T1000 (cell line): Measurements from ENCODE around the gene PKDREJ.
A peak's percentile ranks its signal among the peaks of the same experiment; 100 is the strongest.
"Not testable (repeated sequence)": the region's sequence is repeated elsewhere in the genome, so short reads cannot be mapped to it uniquely, and the experiment has no call there.

Experiments used
- DNase-seq: peaks from one replicate; lab custom pipeline; 2025; ENCODE audit warnings: mixed read lengths; lab: John Stamatoyannopoulos, UW

The PKDREJ gene

DNA sequence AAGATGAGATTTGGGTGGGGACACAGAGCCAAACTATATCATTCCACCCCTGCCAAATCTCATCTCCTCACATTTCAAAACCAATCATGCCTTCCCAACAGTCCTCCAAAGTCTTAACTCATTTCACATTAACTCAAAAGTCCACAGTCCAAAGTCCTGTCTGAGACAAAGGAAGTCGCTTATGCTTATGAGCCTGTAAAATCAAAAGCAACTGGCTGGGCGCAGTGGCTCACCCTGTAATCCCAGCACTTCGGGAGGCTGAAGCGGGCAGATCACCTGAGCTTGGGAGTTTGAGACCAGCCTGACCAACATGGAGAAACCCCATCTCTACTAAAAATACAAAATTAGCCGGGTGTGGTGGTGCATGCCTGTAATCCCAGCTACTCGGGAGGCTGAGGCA, 1.4 kb upstream of the PKDREJ start:
- not testable (repeated sequence) for DNase-seq

DNA sequence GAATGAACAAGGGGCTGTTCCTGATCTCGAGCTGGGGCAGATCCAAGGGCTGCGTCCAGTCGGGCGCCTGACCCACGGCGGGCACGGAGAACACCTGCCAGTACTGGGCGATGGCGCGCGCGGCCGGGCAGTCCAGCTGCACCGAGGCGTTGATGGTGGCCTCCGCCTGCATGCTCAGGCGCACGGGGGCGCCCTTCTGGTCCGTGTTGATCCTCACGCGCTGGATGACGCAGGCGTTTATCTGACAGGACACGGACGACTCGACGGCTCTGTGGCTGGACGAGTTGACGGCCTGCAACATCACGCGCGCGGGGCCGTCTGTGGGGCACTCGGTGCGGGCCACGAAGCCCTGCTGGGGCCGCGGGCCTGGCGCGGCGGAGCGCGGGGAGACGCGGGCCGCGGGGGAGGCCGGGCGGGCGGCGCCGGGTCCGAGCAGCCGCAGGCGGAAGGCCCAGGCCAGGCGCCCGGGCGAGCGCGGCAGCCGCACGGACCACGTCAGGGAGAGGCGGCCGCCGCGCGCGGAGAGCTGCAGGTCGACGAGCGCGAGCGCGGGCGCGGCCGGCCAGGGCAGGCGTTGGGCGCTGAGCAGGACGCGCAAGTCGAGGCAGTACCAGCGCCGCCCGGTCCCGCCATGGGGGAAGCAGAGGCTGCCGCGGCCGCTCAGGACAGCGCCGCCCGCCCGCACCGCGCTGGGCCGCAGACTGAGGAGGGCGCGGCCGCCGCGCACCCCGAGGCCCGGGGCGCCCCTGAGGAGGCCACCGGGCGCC, 511 bp downstream of the PKDREJ start:
- no peak for DNase-seq

DNA sequence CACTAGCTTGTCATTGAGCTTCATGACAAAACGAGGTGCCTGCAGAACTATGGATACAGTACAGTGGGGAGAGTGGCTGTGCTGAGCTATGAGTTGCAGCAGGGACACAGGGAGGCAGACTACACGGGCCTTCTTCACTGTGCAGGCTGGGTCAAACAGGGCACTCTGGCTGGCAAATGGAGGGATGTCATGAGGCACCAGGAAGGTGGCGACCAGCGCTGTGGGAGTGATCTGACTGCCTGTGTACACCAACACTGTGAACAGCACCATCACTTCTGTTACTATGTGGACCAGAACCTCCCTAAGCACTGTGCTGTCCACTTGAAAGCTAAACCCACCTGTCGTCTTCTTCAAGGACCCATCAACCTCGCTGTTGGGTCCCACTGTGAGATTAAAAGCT, 3.1 kb downstream of the PKDREJ start:
- no peak for DNase-seq

DNA sequence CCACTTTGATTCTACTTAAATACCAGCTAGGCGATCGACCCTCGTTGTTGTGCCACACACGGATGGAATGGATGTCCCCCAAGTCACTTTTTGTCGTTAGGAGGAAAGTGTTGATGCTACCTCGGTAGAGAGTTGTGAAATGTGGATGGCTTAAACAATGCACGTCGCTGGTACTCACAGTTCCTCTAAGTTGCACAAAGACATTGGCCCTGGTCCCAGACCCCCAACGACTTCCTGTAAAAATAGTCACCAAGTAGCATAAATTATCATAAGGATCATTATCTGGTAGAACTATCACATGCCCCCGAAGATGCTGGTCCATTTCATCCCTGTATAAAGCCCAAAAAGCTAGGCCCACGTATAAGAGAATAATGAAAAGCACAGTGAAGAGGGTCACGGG, 3.8 kb downstream of the PKDREJ start:
- no peak for DNase-seq

DNA sequence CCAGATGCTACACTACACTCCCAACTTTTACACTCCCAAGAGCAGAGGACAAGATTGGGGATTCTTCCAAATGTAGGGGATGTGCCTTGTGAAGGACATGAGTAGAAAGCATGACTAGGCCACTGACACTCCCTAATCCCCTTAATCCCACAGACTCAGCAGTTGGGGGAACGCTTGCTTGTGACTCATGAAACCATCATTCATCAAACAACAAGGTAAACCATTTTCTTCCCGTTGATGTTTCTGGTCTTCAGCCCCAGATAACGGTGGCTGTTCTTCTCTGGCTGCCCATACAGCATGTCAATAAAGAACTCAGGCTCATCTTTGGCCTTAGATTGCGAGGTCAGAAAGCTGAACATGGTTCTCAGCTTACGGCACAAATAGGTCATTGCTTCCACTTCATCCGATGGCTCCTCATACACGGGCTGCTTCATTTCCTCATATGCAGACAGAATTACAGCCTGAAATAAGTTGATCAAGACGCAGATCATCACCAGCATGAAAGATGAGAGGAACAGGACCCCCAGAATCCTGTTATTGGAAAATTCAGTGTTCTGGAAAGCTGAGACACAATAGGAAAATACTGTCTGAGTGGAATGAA, 6.7 kb downstream of the PKDREJ start:
- no peak for DNase-seq

DNA sequence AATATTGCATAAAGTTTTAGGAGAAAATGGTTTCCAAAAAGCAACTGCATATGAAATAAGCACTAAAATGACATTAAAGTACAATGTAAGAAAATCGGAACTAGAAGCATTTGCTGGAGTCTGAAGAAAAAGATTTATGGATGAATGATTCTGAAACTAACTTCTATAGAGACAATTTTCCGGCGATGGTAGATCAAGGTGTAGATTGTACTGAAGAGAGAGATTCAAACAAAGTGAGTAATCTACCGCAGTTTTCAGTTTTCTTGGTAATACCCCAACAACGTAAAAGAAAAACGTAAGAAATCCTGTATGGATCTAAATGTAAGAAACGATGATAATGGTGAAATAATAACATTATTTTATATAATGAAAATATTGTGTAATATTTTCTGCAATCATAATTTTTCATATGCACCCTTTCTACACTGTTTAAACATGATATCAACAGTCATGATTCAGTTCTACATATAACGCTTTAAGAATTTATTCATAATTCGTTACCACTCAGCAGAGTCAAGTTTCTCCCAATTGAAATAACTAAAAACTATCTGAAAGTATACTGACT, 11.2 kb downstream of the PKDREJ start:
- no peak for DNase-seq

DNA sequence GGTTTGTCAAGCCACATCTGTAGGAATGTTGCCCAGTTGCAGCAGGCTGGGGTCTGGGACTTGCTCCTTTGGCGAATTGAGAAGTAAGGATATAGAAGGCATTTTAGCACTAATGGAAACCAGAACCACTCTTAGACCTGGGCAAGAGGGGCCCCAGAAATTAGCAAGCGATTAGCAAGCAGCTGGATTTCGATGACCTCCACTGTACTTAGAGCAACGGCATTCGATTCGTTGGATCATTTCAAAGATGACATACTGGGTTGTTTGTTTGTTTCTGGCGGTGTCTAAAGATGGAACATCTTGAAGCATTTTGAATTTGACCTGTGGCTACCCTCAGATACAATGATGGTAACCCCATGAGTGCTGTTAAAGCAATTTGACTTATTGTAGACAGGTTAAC, 11.9 kb downstream of the PKDREJ start:
- no peak for DNase-seq

DNA sequence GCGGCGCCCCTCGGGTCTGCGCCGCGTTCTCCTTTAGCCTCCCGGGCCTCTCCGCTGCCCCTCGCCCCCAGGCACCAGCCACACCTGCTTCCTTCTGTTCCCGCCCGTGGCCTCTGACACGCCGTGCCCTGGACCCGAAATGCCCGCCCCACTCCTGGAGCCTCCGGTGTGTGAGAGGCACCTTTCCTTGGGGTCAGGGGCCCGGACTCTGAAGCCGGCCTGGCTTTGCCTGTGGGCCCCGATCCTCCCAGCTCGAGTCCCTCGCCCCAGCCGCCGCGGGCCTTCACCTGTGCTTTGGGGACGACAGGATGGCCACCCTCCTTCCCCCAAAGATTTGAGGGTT, 12.4 kb downstream of the PKDREJ start:
- no peak for DNase-seq

DNA sequence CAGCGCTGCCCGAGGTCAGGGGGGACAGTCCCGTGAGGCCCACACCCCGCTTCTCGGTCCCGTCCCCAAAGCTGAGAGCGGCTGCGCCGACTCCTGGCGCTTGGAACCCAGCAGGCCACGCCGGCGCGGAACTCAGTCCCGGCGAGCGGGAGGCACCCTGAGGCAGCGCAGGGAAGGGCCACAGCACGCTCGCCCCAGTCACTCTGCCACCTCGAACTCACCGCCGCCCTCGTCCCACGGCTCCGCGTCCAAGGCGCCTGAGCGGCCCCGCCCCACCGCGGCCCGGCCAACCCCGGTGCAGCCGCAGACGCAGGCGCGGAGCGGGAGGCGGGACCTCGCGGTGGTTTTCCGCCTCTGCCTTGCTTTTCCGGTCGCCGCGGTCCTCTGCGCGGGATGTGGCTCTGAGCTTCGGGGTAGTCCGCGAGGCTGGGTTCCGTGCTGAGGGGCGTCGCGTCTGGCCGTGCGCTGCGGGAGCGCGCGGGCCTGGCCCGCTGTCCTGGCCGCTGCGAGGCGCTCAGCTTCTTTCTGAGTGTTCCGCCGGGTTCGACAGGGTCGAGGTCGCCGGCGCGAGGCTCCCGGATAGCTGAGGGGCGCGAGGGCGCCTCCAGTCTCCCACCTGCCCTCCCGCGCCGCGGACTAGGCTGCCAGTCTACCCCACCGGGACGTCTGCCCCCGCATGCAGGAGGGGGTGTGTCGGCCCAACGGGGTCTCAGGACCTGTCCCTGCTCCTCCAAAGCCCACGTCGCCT, 12.9 kb downstream of the PKDREJ start, which contains the start of gene CDPF1:
CDPF1 (minus strand) TSS at position 259 of the 748 bp plus-strand sequence. CDS start 2,009 bp downstream, outside the sequence.
- DNase-seq = peak; percentile 76

DNA sequence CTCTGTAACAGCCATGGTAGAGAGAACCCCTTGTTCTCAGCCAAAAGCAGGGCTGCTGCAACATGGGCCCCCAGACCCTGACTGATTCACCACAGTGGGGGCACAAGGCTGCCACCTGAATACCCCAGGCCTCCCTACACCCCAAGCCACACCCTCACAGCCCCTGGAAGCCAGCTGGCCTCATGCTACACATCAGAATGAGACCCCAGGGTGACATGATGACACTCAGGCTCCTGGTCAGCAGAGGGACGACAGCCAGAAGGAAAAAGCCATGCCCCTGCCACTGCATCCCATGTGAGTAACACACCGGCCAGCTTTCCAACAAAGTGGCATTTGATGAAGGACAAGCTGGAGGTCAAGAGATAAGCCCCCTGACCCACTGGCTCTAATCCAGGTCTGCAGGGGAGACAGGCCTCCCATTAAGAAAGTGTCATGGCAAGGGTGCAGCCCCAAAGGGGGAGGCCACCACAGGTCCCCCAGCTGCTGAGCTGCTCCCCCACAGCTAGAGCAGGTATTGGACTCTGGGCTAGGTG, 15.6 kb downstream of the PKDREJ start:
- no peak for DNase-seq

DNA sequence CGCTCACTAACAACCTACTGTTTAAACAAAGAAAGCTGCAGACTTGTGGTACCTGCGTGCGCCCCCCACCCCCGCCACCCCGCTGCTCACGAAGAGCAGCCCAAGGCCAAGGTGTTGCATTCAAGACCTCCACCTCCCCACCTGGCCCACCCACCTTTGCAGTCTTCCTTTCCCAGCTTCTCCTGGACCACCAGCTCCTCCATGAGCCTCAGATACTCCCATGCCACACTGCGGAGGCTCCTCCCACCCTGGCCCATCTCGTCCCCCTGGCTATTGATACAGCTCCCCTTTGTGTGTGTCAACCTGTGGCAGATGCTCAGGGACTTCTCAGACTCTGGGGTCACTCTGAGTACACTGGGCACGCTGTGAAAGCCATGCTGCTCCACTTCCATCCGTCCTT, 17.0 kb downstream of the PKDREJ start:
- no peak for DNase-seq

DNA sequence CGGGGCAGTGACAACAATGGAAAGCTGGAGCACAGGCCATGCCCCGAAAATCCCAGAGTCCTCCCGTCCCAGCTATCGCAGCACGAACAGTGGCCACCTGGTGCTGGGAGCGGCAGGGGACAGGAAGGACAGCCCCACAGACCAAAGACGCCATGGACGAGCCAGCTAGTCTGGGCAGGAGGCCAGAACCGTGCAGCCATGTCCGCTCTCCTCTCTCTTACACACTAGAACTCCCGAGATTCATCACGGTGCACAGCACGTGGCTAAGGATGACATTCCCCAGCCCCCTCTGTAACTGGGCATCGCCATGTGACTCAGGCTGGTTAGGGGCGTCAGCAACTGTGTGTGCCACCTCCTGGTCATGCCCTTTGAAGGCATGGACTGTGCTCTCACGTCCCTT, 17.6 kb downstream of the PKDREJ start:
- DNase-seq = no peak

DNA sequence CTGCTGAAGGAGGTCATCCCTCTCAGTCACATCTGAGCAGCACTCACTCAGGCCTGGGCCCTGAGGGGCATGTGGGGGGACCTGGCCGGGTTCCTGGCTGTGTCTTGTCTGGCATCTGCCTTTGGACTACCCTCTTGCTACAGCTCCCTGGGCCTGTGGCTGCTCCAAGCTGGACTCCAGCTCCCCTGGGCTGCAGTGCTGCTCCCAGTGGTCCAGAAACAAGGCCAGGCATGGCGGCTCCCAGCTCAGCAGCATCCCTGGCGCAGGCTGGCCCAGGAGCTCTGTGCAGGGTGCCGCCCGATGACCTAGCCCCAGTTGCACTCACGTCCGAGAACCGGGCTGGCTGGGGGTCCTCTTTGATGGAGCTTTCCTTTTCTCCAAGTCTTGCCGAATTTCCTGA, 18.4 kb downstream of the PKDREJ start:
- no peak for DNase-seq

DNA sequence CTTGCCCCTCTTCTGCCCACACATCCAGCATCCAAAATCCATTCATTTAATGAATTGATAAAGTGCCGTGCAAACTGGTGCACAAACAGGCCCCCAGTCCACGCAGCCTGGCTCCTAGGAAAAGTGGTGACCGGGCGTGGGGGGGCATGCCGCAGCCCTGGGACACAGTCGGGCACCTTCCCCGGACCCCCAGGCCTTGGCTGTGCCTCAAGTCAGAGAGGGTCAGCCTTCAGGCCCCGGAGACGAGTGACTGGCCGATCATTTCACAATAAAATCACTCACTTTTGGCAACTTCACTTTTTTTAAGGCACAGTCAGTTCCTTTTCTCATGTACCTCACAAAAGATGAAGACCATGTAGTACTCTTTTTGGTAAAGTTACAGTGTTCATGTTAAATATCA, 21.1 kb downstream of the PKDREJ start:
- DNase-seq = no peak

DNA sequence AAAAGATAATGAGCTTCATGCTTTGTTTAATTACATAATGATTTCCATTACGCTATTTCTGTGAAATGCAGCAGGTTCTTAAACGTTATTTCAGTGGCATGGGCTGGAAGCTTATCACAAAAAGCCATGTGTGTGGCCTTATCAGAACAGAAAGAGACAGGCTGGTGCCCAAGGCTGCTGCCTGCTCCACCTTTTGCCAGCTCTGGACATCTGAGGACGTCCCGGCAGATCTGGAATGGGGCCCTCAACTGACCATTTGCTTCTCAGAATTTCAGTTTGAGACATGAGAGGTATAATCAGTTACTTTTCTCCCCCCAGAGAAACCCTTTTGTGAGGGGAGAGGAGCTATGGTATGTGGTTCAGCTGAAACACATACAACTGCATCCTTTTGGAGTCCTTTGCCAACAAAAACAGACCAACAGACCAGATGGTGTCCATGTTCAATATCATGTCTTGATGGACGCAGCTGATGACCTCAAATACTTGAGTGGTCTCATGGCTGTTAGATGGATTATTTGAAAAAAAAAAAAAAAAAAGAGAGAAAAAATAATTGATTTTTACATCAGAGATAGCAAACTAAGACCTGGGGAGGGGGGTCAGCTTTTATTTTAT, 21.6 kb downstream of the PKDREJ start:
- DNase-seq = no peak

DNA sequence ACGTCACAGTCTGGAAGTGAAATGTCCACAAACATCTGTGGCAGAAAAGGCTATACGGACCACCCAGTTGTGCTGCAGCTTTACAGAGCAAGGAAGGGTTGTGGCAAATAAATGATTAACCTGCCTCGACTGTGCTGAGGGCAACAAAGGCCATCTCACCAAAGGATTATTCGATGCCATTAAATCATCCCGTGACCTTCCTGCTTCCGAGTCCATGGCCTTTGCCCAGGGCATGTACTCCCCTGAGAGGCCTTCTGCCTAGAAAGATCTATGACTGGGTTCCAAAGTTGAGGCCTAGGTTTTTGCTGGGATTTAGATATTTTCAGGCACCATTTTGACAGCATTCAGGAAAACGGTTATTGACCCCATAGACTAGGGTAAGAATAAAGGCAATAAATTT, 22.2 kb downstream of the PKDREJ start:
- DNase-seq = no peak

DNA sequence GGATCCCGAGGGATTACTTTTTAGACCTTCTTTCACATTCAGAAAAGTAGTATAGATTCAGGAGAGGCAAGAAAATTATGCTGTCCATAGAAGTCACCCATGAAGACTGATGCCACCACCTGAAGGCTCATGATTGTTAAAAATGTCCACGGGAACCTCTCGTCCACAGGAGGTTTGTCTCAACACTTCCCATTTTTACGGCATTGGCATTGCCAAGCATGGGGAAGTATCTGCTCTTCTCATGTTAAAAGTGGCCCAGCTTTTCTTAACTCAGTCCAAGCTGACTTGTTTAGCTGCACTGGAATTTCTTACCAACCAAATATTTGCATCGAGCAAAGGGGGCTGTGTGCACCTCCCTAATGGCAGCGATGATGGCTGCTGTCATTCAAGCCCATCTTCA, 22.6 kb downstream of the PKDREJ start:
- DNase-seq = no peak

DNA sequence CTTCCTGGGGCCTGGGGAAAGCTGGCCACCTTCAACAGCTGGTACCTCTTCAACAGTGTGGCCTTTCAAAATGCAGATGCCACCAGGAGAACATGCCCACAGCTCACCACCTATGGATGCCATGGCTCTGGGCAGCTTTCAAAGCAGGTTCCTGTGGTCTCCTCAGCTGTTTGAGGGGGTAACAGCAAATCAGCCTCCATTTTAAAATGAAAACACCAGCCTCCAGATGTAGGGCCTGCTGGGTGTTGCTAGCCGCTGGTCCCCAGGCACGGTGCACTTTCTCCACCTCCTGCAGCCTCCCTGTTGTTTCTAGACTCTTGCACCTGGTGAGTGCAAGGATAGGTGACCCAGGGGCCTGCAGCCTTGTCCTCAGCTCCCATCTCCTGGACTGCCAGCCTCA, 23.1 kb downstream of the PKDREJ start:
- no peak for DNase-seq

DNA sequence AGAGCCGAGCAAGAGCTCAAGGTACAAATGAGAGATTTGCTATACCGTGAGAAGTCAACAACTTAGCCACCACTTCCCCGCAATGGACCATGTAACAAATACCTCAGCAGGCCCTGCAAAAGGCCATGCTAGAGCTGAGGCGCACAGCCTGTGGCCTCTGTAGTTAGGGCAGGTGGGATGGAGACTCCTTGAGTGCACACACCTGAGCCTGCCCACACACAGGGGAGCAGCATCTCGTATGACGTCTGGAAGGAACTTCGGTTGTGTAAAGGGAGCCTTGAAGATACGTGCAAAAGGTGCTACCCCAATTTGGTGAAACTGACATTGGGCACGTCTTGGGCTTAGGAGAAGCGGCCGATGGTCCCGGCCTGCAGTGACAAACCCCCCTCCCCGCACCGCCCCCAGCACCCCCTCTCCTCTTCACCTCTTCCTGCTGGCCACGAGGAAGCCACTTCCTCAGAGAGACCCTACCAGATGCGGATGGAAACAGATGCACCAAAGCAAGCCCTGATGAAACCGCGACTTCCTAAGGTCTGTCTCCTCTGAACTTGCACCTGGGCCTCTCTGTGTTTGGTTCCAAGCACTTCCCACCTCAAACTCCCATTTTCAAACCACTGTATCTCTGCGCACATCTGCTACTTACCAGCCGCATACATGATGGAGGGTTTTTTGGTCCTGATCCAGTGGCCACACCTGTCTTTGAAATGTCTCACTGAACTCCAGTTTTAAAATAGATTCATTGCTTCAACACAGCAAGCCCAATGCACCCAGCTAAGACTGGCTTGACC, 23.7 kb downstream of the PKDREJ start:
- DNase-seq = no peak

DNA sequence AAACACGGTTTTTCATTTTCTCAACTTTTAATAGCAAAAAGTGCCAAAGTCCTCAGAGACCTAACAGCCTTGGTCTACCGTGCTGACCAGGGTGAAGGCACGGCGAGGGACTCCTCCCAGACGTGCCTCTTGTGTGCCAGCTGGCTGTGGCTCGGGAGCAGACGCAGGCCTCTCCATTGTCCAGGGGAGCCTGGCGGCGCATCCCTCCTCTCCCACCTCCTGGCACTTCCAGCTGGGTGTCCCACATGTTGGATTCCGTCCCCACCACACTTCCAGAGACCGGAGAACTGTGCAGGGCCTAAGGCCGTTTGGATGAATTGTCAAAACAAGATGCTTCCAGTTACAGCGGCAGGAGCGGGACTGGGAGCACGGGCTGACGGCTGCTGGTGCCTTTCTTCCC, 24.6 kb downstream of the PKDREJ start:
- no peak for DNase-seq

DNA sequence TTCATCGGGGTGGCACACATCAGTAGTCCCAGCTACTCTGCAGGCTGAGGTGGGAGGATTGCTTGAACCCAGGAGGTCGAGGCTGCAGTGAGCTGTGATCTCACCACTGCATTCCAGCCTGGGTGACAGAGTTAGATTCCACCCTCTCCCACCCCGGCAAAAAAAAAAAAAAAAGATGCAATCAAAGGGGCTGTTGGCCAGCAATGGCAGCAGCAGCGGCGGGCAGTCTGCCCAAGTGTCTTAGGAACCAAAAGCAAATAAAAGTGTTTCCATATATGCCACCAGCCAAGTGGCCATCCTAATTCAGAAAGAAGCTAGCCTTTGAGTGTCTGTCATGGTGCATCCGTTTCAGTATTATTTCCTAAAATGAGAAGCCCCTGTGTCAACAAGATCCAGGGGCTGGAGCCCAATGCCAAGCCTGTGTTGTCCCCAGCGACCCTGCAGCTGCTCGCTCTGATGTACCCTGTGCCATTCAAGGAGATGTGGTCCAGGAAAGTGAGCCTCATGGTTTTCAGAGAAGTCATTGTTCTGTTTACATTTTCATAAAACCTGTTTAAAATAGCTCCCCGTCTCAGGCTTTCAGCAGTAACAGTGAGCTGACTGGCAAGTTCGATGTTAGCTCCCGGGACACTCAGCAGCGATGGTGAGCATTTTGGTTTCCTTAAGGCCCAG, 25.6 kb downstream of the PKDREJ start:
- no peak for DNase-seq
